GM12891 (cell line): Measurements from ENCODE around the gene GABARAPL2.
A peak's percentile ranks its signal among the peaks of the same experiment; 100 is the strongest.

Experiments
- DNase-seq: peaks from one replicate; pipeline ENCODE4 v3.0.0; 2011; ENCODE audit warnings: low spot score; ENCODE audit not compliant: insufficient read length
- FAIRE-seq: peaks from 2 replicates; lab custom pipeline; 2011; peaks lifted over from hg19 to GRCh38; lab: Jason Lieb, UNC
- PAX5 ChIP-seq: IDR thresholded peaks from 2 replicates; pipeline ENCODE4 v1.6.1; 2011; ENCODE audit warnings: low read length, moderate library complexity, mild to moderate bottlenecking; ENCODE audit not compliant: insufficient read depth, severe bottlenecking
- POLR2A ChIP-seq: IDR thresholded peaks from 2 replicates; pipeline ENCODE4 v1.6.1; 2011; ENCODE audit warnings: low read depth, low read length, control low read depth
- POLR2AphosphoS5 ChIP-seq: IDR thresholded peaks from 2 replicates; pipeline ENCODE4 v1.6.1; 2011; ENCODE audit warnings: low read depth, low read length, control low read depth
- POU2F2 ChIP-seq: IDR thresholded peaks from 2 replicates; pipeline ENCODE4 v1.6.1; 2011; ENCODE audit warnings: low read depth, mild to moderate bottlenecking, control low read depth, low read length, moderate library complexity
- SPI1 ChIP-seq: IDR thresholded peaks from 2 replicates; pipeline ENCODE4 v1.6.1; 2011; ENCODE audit warnings: low read depth, low read length, control low read depth
- TAF1 ChIP-seq: IDR thresholded peaks from 2 replicates; pipeline ENCODE4 v1.6.1; 2011; ENCODE audit warnings: low read depth, low read length, control low read depth

The GABARAPL2 gene

GRCh38 chr16:75555213-75555706 lies 10.9 kb upstream of the GABARAPL2 start:
- no peak; the same call in 1 of the 2 replicates for TF ChIP-seq TAF1
- peak; percentile 70; the same call in 1 of the 2 replicates for TF ChIP-seq POU2F2
- no peak for TF ChIP-seq POLR2AphosphoS5
- TF ChIP-seq POLR2A = no peak
- no peak for TF ChIP-seq SPI1
- peak; percentile 90 for TF ChIP-seq PAX5
- no peak for DNase-seq
- no peak for FAIRE-seq

- peak; percentile 97 for DNase-seq
- FAIRE-seq = peak; percentile 99
- TF ChIP-seq POU2F2 (no peak), TAF1 (no peak), POLR2AphosphoS5 (no peak), SPI1 (no peak), PAX5 (peak; percentile 38), POLR2A (peak; percentile 44)
These were observed 10.3 kb upstream of the GABARAPL2 start, which contains the start of gene TMEM231 for GRCh38 chr16:75555707-75556430. TSS of gene TMEM231 (minus strand) at chr16:75556252. CDS start at chr16:75556209, 43 bp downstream.

DNA sequence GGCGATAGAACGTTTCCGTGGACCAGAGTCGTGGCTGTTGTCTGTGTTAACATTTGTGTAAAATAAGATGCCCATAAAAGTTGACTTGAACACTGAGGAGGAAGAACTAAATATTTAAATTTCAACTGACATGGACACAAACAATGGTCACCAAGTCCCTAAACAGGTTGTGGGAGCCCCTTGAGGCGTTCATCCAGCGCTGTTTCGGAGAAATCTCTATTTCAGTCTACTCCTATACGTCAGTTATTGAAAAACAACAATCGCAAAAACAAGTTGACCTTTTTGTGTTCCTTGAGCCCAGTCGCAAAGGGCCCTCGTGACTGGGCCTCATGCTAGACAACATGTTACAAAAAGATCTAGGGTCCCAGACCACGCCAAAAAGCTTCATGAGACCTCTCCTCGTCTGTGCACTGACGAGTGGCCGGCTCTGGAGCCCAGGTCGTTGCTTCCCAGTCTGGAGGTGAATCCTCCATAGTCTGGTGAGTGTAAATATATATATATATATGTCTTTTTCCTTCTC lies 9.7 kb upstream of the GABARAPL2 start:
- TF ChIP-seq POLR2AphosphoS5 (no peak), POLR2A (no peak), PAX5 (no peak), TAF1 (no peak), SPI1 (no peak), POU2F2 (no peak)
- DNase-seq (no peak), FAIRE-seq (no peak)

DNA sequence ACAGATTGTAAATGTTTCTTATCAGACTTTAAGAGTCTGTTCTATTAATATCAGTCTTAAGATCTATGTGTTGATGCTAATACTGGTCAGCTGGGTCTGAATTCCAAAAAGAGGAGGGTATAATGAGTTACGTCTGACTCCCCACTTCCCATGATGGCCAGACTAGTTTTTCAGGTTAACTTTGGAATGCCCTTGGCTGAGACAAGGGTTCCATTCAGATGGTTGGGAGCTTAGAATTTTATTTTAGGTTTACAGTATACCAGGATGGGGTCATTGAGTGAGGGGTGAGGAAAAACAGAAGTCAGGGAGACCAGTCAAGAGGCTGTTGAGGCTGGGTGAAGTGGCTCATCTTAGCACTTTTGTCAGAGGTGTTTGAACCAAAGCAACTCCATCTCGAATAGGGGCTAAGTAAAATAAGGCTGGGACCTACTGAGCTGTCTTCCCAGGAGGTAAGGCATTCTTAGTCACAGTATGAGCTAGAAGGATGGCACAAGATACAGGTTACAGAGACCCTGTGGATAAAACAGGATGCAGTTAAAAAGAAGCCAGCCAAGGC lies 7.3 kb upstream of the GABARAPL2 start:
- no peak for TF ChIP-seq POU2F2
- no peak for TF ChIP-seq SPI1
- TF ChIP-seq PAX5 = no peak
- no peak for TF ChIP-seq TAF1
- no peak for TF ChIP-seq POLR2AphosphoS5
- no peak for TF ChIP-seq POLR2A
- DNase-seq (no peak), FAIRE-seq (no peak)

DNA sequence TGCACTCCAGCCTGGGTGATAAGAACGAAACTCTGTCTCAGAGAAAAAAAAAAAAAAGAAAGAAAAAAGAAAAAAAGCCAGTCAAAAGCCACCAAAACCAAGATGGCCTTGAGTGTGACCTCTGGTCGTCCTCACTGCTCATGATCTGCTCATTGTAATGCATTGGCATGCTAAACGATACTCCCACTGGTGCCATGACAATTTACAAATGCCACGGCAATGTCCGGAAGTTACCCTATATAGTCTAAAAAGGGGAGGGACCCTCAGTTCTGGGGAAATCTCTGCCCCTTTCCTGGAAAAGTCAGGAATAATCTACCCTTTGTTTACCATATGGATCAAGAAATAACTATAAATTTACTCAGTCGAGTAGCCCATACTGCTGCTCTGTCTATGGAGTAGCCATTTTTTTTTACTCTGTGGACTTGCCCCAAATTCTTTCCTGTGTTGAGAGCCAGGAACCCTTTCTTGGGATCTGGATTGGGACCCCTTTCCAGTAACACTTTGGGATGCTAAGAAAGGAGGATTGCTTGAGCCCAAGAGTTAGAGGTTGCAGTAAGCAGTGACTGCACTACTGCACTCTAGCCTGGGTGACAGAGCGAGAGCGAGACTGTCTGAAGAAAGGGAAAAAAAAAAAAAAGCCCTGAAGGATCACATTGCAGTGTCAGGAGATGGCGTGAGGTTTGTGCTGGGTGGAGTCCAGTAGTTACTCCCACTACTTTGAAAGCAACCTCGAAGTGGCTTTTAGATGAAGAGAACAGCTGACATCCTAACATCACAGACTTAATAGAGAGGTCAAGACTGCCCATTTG lies 6.4 kb upstream of the GABARAPL2 start:
- TF ChIP-seq PAX5 (no peak), POLR2AphosphoS5 (no peak), POLR2A (no peak), SPI1 (no peak), TAF1 (no peak), POU2F2 (no peak)
- FAIRE-seq = no peak
- DNase-seq = no peak

GRCh38 chr16:75565640-75566039 lies 539 bp upstream of the GABARAPL2 start:
- TF ChIP-seq TAF1 (no peak), PAX5 (no peak), POLR2A (0 out of 2 replicates have a peak, but pooled peaks have one; percentile 4)
- FAIRE-seq (no peak), DNase-seq (no peak)

- DNase-seq = no peak
- TF ChIP-seq SPI1 (no peak), POLR2A (no peak), POLR2AphosphoS5 (no peak), TAF1 (no peak), PAX5 (no peak), POU2F2 (0 out of 2 replicates have a peak, but pooled peaks have one; percentile 2)
- no peak for FAIRE-seq
These were observed 628 bp downstream of the GABARAPL2 start for GRCh38 chr16:75566758-75567255.

DNA sequence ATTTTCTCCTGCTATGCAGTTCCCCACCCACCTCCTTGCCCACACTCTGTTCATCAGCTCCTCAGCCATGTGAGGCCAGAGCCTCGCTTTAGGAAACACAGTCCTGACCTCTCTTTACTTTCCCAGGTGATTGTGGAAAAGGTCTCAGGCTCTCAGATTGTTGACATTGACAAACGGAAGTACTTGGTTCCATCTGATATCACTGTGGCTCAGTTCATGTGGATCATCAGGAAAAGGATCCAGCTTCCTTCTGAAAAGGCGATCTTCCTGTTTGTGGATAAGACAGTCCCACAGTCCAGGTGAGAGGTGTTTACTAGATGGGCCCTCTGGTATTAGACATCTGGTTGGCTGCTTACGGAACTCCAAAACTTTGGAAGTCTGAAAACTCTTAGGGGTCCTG lies 1.7 kb downstream of the GABARAPL2 start:
- DNase-seq (no peak), FAIRE-seq (no peak)
- TF ChIP-seq TAF1 (no peak), SPI1 (no peak), POLR2AphosphoS5 (no peak), POU2F2 (no peak), POLR2A (no peak), PAX5 (no peak)

DNA sequence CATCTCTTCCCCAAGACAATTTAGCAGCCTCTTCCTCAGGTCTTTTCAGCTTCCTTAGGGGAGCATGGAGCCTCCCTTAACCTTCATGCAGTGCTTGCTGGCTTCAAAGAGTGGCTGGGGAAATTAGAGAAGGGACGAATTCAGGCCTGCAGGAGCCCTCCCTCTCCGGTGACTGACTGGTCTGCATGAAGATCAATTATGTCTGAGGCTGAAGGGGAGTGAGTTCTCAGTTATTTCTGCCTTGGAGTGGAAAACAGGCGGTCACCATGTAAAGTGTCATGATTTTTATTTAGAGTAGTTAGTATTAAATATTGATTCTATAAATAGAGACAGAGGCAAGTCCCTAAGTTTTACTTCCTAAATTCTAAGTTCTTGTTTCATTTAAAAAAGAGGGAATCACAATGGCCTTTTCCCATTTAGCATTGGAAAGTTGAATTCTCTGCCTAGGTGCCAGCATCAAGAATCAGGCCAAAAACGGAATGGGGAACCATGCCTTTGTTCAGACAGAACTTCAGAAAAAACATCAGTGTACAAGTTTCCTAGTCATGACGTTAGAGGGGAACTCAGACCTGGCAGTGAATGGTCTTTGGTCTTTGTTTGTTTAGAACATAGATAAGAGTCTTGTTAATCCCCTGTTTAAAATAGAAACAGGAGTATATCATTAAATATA lies 4.4 kb downstream of the GABARAPL2 start:
- no peak for DNase-seq
- no peak for FAIRE-seq
- TF ChIP-seq POLR2A (no peak), SPI1 (peak; percentile 60)
